Activated T-helper 17 cell treated with anti-CD3 and anti-CD28 coated beads, Interleukin-2, amount 50 U/mL, for 72 hours (primary cell): Measurements from ENCODE around the gene BLOC1S5. TPM values are rescaled to one million over a fixed set of nuclear protein-coding genes. Genes with fewer than 3 reads are reported as not detected.

Source experiments
- ATAC-seq: fragments of 150-1000 bp; cut with Tn5 transposase; replicated peaks from 2 replicates; pipeline ENCODE4 v1.10.0; 2021; ENCODE audit warnings: mild to moderate bottlenecking, moderate library complexity
- H3K27ac Mint-ChIP-seq: one replicate; pipeline ENCODE4 v1.8.0; 2022; ENCODE audit warnings: mixed read lengths
- H3K27me3 Mint-ChIP-seq: one replicate; pipeline ENCODE4 v1.8.0; 2022; ENCODE audit warnings: mixed read lengths
- H3K36me3 Mint-ChIP-seq: one replicate; pipeline ENCODE4 v1.8.0; 2022; ENCODE audit warnings: low read depth, mild to moderate bottlenecking, mixed read lengths
- H3K4me1 Mint-ChIP-seq: one replicate; pipeline ENCODE4 v1.8.0; 2022; ENCODE audit warnings: mixed read lengths
- H3K4me3 Mint-ChIP-seq: one replicate; pipeline ENCODE4 v1.8.0; 2022; ENCODE audit warnings: mild to moderate bottlenecking, mixed read lengths
- H3K9me3 Mint-ChIP-seq: one replicate; pipeline ENCODE4 v1.8.0; 2022; ENCODE audit warnings: mixed read lengths
- total RNA-seq, 2 donors: library from RNA; stranded (reverse); gene quantifications; one replicate each; pipeline ENCODE4 v1.2.3, GENCODE V29; 2022

Gene BLOC1S5
- total RNA-seq, 2 donors from 2014 or later, result 18.7 to 22.7 TPM

GRCh38 chr6:7975764-7976146 lies 88.4 kb downstream of the BLOC1S5 start:
- Mint-ChIP-seq H3K27ac (no peak overlapping the region), H3K4me1 (no peaks in the 10 kb centered on the region), H3K27me3 (peaks cover 12% of the 10 kb centered on the region), H3K4me3 (no peak overlapping the region), H3K9me3 (no peaks in the 10 kb centered on the region), H3K36me3 (no peaks in the 10 kb centered on the region)
- ATAC-seq, result peak; percentile 30

GRCh38 chr6:7974938-7975763 lies 89.0 kb downstream of the BLOC1S5 start:
- H3K27ac Mint-ChIP-seq, result no peak overlapping the region
- H3K36me3 Mint-ChIP-seq, result no peaks in the 10 kb centered on the region
- H3K4me3 Mint-ChIP-seq, result no peak overlapping the region
- H3K9me3 Mint-ChIP-seq, result peaks cover 4% of the 10 kb centered on the region
- no peaks in the 10 kb centered on the region for H3K4me1 Mint-ChIP-seq
- H3K27me3 Mint-ChIP-seq, result peaks cover 12% of the 10 kb centered on the region
- no peak for ATAC-seq

GRCh38 chr6:7974565-7974937 lies 89.6 kb downstream of the BLOC1S5 start:
- Mint-ChIP-seq H3K36me3 (no peaks in the 10 kb centered on the region), H3K27ac (no peak overlapping the region), H3K27me3 (peaks cover 12% of the 10 kb centered on the region), H3K4me3 (no peak overlapping the region), H3K4me1 (no peaks in the 10 kb centered on the region), H3K9me3 (peaks cover 4% of the 10 kb centered on the region)
- ATAC-seq, result peak; percentile 25

DNA sequence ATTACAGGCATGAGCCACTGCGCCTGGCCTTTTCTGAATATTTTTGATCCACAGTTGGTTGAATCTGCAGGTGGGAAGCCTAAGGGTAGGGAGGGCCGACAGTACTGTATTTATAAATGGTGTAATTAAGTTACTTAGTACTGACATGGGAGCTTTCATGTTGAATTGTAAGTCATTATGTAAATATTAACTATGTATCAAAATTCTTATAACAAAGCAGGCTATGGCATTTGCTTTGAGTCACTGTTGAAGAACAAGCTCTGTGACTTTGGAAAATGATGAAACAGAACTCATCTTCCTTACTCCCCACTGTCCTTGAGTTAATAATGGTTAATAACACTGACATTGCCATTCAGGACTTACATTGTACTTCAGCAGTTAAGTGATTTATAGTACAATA lies 90.6 kb downstream of the BLOC1S5 start:
- no peak overlapping the region for H3K27ac Mint-ChIP-seq
- peaks cover 7% of the 10 kb centered on the region for H3K9me3 Mint-ChIP-seq
- peaks cover 12% of the 10 kb centered on the region for H3K27me3 Mint-ChIP-seq
- H3K36me3 Mint-ChIP-seq, result no peaks in the 10 kb centered on the region
- no peak overlapping the region for H3K4me3 Mint-ChIP-seq
- ATAC-seq, result no peak
- no peaks in the 10 kb centered on the region for H3K4me1 Mint-ChIP-seq

DNA sequence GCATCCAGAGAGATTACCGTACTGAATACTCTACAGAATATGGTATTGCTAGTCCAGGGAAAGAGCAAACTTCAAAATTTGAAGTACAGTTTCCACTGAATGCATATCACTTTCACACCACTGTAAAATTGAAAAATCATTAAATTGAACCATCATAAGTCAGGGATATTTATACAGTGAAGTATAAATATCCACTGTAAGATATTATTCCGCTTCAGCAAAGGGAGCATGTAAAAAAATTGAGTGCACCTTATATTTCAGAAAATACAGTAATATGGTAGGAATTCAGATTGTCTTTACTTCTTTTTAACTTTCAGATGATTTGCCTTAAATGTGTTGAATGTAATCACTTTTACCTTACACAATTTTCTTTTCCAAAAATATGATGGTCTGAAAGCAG lies 92.7 kb downstream of the BLOC1S5 start:
- Mint-ChIP-seq H3K36me3 (no peaks in the 10 kb centered on the region), H3K4me1 (no peaks in the 10 kb centered on the region), H3K4me3 (no peak overlapping the region), H3K9me3 (peaks cover 7% of the 10 kb centered on the region), H3K27me3 (peaks cover 14% of the 10 kb centered on the region), H3K27ac (no peak overlapping the region)
- no peak for ATAC-seq

DNA sequence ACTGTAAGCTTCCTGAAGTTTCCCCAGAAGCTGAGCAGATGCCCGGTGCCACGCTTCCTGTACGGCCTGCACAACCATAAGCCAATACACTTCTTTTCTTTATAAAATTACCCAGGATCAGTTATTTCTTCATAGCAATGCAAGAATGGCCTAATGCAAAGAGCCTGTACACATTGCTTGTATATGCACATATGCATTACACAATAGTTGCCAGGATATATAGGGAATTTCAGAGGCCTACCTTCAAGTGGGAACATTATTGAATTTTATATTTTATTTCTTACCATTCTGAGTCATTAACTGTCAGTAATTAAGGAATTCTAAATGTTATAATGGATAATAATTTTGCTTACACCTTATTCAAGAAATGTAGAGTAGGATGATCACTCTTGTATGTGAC lies 93.6 kb downstream of the BLOC1S5 start:
- H3K4me1 Mint-ChIP-seq, result no peaks in the 10 kb centered on the region
- peaks cover 13% of the 10 kb centered on the region for H3K27me3 Mint-ChIP-seq
- ATAC-seq, result no peak
- no peak overlapping the region for H3K27ac Mint-ChIP-seq
- peaks cover 7% of the 10 kb centered on the region for H3K9me3 Mint-ChIP-seq
- no peaks in the 10 kb centered on the region for H3K36me3 Mint-ChIP-seq
- no peak overlapping the region for H3K4me3 Mint-ChIP-seq

Other genes with a start within 250 kb of the BLOC1S5 start
- 10 to 100 TPM; 48.3 to 95.0 TPM for gene TXNDC5, start 153.6 kb downstream of the BLOC1S5 start, total RNA-seq
- gene EEF1E1, start 38.2 kb upstream of the BLOC1S5 start, total RNA-seq, result 10 to 100 TPM; 31.3 to 73.9 TPM